RWPE1 (cell line): ENCODE data around the gene PHF23.
A peak's percentile ranks its signal among the peaks of the same experiment; 100 is the strongest.

Source experiments
- CTCF ChIA-PET: fragments of 350-600 bp; sonication (Branson Sonifier 250); formaldehyde crosslinking; extraction: SDS; loops from one replicate; lab custom pipeline; 2021; lab: Yijun Ruan, JAX
- POLR2A ChIA-PET: fragments of 400-600 bp; formaldehyde crosslinking; extraction: SDS; loops from one replicate; lab custom pipeline; 2020; ENCODE audit warnings: antibody characterized with exemption; ENCODE audit not compliant: low non-redundant PET; lab: Yijun Ruan, JAX
- DNase-seq: peaks from one replicate; pipeline ENCODE4 v3.0.0; 2012; ENCODE audit warnings: low spot score
- H3K27ac ChIP-seq: fragments of 450-650 bp; 2 replicates; pipeline ENCODE4 v1.5.1; 2017
- TF ChIP-seq, protein P1 (sequence below): fragments of 450-650 bp; conservative IDR thresholded peaks from 2 replicates; pipeline ENCODE4 v1.5.1; 2017; ENCODE audit warnings: low read depth, mild to moderate bottlenecking

Gene PHF23

DNA sequence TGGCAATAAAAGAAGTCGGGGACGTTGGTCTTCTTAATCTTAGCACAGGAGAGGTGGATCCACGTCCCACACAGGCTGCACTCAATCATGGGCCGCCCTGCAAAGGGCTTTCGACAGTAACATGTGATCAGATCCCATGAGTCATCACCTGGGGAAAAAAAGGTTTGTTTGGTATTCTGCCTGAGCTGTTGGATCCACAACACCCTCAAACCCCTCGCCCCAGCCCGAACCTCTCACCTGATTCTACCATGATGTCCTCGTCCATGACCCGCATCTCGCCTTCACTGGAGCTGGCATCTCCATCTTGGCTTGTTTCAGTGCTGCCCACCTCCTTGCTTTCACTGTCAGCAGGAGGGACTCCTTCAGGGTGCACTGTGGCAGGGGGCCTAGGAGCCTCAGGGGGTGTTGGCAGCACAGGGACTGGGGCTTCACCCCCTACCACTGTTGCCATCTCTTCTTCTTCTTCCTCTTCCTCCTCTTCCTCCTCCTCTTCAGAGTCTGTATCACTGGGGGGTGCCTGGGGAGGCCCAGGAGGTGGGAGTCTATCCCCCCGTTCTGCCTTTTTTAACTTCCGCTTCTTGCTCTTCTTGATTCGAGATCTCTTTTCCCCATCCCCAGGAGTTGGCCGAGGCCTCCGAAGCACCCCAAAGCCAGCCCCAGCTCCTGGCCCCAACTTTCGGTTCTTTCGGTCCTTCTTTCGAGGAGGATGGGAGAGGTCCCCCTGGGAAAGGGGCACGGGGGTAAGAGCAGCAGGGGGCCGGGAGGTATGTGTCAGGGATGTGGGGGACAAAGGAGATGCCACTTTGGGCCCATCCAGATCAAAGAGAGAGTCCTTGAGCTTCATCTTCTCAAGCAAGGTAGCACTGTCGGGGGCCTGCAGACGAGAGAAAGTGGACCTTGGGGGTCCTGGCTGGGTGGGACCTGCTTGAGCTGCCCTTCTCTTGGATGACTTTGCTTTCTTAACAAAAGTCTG is 3.3 kb downstream of the PHF23 start:
- H3K27ac ChIP-seq = peak overlapping the region; percentile 95
- CTCF ChIA-PET = interaction anchor here (0.6 kb wide), 1 partner anchor 325 kb away, joined by 3 read pairs; no protein-coding TSS in a partner anchor
- DNase-seq = peak; percentile 44
- POLR2A ChIA-PET = interaction anchor here (0.8 kb wide), 1 partner anchor 1301 kb away, joined by 3 read pairs; no protein-coding TSS in a partner anchor
- TF ChIP-seq, protein P1, sequence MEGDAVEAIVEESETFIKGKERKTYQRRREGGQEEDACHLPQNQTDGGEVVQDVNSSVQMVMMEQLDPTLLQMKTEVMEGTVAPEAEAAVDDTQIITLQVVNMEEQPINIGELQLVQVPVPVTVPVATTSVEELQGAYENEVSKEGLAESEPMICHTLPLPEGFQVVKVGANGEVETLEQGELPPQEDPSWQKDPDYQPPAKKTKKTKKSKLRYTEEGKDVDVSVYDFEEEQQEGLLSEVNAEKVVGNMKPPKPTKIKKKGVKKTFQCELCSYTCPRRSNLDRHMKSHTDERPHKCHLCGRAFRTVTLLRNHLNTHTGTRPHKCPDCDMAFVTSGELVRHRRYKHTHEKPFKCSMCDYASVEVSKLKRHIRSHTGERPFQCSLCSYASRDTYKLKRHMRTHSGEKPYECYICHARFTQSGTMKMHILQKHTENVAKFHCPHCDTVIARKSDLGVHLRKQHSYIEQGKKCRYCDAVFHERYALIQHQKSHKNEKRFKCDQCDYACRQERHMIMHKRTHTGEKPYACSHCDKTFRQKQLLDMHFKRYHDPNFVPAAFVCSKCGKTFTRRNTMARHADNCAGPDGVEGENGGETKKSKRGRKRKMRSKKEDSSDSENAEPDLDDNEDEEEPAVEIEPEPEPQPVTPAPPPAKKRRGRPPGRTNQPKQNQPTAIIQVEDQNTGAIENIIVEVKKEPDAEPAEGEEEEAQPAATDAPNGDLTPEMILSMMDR = no peak

DNA sequence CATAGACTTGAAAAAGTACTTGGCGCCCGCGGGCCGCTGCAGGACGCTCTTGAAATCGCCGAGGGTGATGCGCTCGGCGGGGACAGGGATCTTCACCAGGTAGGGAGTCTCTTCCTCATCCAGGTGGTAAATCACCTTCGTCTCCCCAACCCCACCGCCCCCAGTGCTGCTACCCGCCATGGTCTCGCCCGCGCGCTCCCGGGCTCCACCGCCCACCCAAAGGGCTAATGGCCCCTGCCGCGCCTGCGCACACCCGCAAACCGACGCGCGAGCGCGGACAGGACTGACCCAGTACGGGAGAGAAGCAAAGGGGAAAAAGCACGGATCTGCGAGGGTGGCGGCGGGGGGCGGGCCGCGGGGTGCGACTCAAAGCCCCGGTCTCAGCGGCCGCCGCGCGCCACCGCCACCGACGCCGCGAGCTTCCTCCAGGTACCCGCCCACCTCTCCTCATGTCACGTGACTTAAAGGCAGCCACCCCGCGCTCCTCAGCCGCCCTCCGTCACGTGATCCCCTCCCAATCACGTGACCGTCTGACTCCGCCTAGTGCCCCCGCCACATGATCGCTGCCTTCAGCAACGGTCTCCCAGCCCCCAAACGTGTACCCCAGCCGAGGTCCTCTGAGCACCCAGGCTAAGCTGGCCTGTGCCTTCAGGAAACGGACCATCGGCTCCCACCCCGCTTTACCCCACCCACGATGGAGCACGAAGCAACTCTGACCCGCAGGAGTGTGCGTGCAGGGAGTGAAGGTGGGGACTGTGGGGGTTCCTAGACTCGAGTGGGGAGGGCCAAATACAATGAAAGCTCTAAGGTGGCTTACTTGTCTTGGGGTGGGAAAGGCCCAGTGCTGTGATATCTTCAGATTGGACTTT is 4.9 kb downstream of the PHF23 start, which contains the start of gene DVL2:
Gene DVL2, minus strand, starts transcription at position 435 of the 869 bp plus-strand sequence. Its CDS starts 255 bp downstream, at position 180.
- H3K27ac ChIP-seq = peak within 1 kb of the TSS; percentile 95

DNA sequence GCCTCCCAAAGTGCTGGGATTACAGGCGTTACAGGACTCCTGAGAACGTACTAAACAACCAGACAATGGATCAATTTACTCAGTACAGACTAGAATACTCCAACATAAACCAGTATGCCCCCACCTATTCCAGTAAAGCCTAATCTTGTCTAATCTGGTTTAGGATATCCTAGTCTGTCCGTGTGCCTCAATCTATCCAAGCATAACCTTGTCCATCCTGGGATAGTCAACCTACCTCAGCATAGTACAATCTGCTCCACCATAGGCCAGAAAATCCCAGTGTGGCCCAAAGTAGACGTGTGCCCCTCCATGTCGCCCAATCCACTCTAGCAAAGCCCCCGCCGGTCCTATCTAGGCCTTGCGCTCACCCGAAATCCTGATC is 5.6 kb downstream of the PHF23 start:
- DNase-seq = no peak
- POLR2A ChIA-PET = interaction anchor here (0.6 kb wide), 1 partner anchor 64 kb away, joined by 3 read pairs; no protein-coding TSS in a partner anchor
- TF ChIP-seq, protein P1 = no peak
- peak overlapping the region; percentile 95 for H3K27ac ChIP-seq
- CTCF ChIA-PET = interaction anchor here (0.9 to 1.4 kb wide), 3 partner anchors 26 to 63 kb away, joined by 3 to 7 read pairs (median 3); no protein-coding TSS in a partner anchor

More for the DNA sequence above, 4.9 kb downstream of the PHF23 start, which contains the start of gene DVL2:
- TF ChIP-seq, protein P1 = no peak
- POLR2A ChIA-PET = interaction anchor here (0.6 kb wide), 1 partner anchor 64 kb away, joined by 3 read pairs; no protein-coding TSS in a partner anchor
- peak; percentile 97 for DNase-seq
- CTCF ChIA-PET = interaction anchor here (0.9 kb wide), 2 partner anchors 25 to 46 kb away, joined by 3 read pairs; no protein-coding TSS in a partner anchor

DNA sequence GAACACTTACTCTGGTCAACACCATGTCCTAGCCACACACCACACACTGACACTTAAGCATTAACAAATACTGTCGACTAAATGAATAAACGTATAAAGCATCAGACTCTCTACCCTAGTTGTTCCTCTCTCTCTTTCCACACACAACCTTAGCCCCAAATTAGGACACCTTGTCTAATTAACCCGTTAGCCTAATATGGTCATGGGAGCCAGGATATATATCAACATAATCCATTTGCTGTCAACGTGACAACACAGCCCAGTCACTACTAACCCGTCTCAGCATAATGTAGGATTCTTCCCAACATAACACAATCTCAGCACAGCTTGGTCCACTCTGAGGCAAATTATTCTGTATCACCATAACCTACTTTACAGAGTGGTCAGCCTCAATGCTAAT is 7.1 kb downstream of the PHF23 start:
- no peak overlapping the region for H3K27ac ChIP-seq
- CTCF ChIA-PET = interaction anchor here (0.7 kb wide), 1 partner anchor 12 kb away, joined by 8 read pairs; no protein-coding TSS in a partner anchor
- DNase-seq = no peak
- POLR2A ChIA-PET = interaction anchor here (1.4 kb wide), 1 partner anchor 11 kb away, joined by 3 read pairs; no protein-coding TSS in a partner anchor
- TF ChIP-seq, protein P1 = no peak

DNA sequence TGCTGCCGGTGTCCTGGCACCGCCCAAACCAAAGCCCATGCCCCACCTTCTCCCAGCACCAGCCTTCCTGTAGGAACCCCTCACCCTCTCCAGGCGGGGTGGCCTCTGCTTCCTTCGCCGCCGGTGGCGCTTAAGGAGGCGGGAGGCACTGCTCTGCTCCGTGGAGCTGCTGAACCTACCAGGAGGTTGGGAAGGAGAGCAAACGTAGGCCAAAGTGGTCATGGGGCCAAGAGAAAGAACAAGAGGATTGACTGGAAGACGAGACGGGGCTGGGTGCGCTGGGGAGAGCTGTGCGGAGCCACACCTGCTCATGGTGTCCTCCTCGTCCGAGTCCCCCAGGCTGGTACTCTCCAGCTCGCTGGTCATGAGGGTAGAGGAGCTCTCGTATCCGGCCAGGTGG is 9.8 kb downstream of the PHF23 start:
- CTCF ChIA-PET = interaction anchor here (0.6 kb wide), 1 partner anchor 207 kb away, joined by 3 read pairs; no protein-coding TSS in a partner anchor
- DNase-seq = no peak
- TF ChIP-seq, protein P1 = no peak
- peak overlapping the region; percentile 99 for H3K27ac ChIP-seq
- POLR2A ChIA-PET = no interaction called here
